Renal pelvis (tissue), 4 donors: Measurements from ENCODE around the gene IGFALS. TPM values are rescaled to one million over a fixed set of nuclear protein-coding genes. Genes with fewer than 3 reads are reported as not detected.
A peak's percentile ranks its signal among the peaks of the same experiment; 100 is the strongest.
"Not testable (repeated sequence)": the region's sequence is repeated elsewhere in the genome, so short reads cannot be mapped to it uniquely, and the experiment has no call there.

Experiments used
- DNase-seq: peaks from one replicate; pipeline ENCODE4 v3.0.0-alpha.2; 2013
- polyA plus RNA-seq, 3 donors: library from polyadenylated mRNA; unstranded; fragments of 120-200 nt; gene quantifications; one replicate each; pipeline ENCODE4 v1.2.1, GENCODE V29; 2013; ENCODE audit not compliant: insufficient read length in 3 of 3

IGFALS gene
- polyA plus RNA-seq, 3 donors = 2.4 to 4.2 (median 3.9) TPM

DNA sequence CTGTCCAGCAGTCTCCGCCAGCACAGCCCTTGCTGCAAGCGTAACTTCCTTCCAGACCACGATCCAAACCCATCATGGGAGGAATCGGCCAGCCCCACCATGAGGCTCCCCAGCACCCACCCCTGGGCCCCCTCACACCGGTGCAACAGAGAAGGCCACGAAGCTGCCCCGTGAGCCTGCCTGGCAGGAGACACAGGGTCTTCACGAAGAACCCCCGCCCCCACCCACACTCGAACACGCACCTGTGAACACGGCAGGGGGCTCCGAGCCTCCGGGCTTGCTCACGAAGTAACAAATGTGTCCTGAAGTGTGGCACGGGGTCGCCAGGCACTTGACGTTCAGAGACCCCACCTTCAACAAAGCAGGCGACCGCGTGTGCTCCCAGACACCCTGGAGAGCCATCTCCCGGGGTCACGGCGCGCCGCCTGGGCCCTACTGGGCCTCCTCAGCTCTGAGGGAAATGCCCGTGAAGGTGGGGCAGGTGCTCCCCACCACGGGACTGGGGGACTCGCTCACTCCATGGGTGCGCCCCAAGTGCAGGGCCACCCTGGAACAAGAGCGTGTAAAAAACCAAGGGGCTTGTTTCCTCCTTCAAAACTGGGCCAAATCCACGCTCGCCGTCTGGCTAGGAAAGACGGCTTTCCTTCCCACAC is 25.5 kb upstream of the IGFALS start:
- no peak for DNase-seq

- DNase-seq = no peak
Observed at GRCh38 chr16:1818204-1818872, 24.8 kb upstream of the IGFALS start.

GRCh38 chr16:1817716-1818115 is 24.2 kb upstream of the IGFALS start:
- DNase-seq = no peak

DNA sequence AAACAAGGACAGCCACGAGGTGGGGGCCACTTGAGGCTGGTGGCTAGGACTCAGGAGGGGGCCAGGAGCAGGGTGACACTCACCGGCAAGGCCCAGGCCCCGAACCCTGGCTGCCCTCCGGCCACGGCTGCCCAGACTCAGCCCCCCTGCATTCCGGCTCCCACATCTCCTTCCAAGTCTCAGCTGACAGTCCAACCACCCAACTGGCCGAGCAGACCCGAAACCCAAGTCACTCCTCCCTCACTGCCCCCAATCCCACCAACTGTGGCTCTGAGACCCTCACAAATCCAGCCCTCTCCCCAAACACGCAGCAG is 23.7 kb upstream of the IGFALS start:
- DNase-seq = no peak

GRCh38 chr16:1816396-1817275 is 23.1 kb upstream of the IGFALS start:
- DNase-seq = no peak

DNA sequence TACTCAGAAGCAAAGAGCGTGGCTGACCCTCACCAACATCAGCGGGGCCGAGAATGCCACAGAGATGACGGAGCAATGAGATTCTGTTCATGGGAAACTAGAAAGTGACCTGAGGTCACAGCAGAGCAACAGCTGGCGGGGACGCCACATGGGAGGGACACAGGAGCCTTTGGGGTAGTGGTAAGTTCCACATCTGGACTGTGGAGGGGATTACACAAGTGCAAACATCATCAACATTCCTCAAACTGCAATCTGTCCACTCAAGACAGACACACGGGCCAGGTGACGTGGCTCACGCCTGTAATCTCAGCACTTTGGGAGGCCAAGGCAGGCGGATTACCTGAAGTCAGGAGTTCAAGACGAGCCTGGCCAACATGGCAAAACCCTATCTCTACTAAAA is 22.0 kb upstream of the IGFALS start:
- DNase-seq = no peak

DNA sequence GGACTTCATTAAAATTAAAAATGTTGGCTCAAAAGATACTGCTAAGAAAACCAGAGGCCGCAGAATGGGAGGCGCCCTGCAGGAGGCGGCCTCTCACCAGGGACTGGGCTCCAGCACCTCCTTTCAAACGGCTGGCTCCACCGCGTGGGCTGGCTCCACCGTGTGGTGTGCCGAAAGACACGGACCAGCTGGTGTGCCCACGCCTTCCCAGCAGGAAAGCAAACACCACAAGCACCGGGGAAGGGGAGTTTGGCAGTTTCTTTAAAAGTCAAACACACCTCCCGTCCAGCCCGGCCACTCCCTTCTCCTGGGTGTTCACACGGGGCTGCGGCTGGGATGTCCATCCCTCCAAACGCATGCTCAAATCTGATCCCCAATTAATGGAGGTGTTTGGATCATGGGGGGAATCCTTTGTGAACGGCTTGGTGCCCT is 19.2 kb upstream of the IGFALS start:
- peak; percentile 69 for DNase-seq

DNA sequence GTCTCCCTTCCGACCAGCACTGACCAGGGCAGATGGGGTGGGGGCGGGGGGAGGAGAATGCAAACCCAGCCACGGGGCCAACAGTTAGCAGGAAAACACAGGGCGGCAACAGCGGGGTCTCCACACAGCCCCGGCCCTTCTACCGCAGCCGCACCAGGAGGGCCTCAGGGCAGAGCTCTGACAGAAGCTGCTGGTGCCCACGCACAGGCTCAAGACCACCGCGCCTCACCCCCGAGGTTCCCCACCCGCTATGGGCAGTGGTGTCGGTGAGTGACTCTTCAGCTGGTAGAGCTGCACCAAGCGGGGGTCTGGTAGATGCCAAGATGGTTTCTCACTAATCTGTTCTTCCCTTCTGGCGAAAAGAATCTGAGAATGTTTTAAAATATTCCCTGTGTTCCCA is 17.0 kb upstream of the IGFALS start:
- DNase-seq = no peak

DNA sequence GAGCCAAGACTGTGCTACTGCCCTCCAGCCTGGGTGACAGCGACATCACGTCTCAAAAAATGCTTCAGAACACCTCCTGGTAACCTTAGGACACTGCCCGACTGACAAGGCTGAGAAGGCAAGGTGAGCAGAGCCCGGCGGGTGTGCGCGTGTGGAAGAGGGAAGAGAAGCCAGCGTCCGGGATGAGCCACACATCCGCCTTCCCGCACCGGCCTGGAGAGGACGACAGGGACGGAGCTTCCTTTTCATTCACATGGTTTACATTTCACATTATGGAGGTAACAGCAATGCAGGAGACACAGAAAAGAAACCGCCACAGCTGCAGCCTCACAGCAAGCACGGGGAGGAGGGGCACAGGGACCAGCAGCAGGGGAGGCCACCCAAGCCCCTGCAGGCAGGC is 16.6 kb upstream of the IGFALS start:
- DNase-seq = no peak

- DNase-seq = no peak
Observed at GRCh38 chr16:1809281-1809801, 15.8 kb upstream of the IGFALS start.

DNA sequence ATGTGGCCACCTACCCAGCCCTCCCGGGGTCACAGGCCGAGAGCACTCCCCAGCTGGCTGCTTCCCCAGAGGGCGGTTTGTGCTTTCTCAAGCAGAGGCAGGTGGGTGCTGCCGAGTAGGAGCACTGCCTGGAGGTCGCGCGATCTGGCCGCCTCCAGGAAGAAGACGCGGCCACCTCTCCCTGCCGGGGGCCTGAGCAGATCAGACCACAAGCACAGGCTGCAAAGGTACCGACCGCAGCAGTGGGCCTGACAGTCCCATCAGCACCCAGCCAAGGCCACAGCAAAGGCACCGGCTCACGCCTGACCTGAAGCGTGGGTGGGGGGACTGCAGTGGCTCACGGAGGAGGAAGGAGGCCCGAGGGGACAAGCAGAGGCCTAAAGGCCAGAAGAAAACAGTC is 15.2 kb upstream of the IGFALS start:
- no peak for DNase-seq

DNA sequence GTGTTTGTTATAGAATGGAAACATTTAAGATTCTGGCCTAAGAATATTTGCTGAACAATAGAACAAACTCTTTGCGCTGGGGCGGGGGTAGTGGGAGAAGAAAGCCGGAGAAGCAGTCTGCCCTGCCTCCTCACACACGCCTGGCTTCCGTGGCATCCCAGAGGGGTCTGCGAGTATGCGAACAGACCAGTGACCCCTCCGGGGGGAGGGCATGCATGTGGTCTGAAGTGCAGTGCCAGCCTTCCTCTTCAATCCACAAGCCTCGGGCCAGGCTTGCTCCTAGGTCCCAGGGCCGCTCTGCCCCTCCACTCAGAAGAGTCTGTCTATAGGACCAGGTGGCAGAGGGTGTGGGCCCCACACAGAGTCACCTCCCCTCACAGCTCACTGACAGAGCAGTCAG is 14.1 kb upstream of the IGFALS start:
- no peak for DNase-seq

GRCh38 chr16:1800701-1801100 is 7.2 kb upstream of the IGFALS start:
- DNase-seq = no peak

GRCh38 chr16:1799263-1799662 is 5.8 kb upstream of the IGFALS start:
- not testable (repeated sequence) for DNase-seq

- DNase-seq = no peak
Observed at GRCh38 chr16:1794908-1795666, 1.6 kb upstream of the IGFALS start.

- no peak for DNase-seq
Observed at GRCh38 chr16:1794221-1794871, 841 bp upstream of the IGFALS start.

DNA sequence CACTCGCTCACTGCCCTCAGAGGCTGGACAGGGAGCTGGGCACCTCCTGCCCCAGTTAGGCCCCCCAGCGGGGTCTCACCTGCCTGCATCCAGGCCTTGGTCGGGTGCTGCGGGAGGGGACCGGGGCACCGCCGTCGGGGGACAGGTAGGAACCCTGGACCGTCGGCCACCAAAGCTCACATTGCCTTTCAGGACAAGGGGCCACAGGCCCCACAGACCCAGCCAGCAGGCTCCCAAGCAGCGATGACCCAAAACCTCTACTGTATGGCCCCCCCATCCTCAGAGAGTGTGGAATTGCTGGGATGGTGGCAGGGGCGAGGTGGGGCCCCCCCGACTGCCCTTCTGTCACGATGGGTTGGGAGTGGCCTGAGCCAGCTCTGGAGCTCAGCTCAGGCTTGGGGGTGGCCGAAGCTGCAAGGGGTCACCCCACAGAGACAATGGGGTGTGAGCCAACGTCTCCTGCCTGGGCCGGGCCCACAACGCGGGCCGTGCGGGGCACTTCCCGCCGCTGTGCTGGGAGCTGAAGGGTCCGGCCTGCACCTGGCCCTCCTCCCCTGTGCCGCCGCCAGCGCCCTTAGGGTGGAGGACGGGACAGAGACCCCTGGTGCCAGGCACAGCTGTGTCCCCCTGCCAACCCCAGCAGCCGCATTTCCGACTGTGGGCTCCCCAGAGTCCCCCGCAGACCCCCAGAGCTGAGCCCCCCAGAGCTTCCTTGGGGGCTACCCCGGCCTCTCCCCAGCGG is 498 bp downstream of the IGFALS start:
- DNase-seq = no peak

GRCh38 chr16:1791943-1792812 is 1.3 kb downstream of the IGFALS start:
- DNase-seq = no peak

DNA sequence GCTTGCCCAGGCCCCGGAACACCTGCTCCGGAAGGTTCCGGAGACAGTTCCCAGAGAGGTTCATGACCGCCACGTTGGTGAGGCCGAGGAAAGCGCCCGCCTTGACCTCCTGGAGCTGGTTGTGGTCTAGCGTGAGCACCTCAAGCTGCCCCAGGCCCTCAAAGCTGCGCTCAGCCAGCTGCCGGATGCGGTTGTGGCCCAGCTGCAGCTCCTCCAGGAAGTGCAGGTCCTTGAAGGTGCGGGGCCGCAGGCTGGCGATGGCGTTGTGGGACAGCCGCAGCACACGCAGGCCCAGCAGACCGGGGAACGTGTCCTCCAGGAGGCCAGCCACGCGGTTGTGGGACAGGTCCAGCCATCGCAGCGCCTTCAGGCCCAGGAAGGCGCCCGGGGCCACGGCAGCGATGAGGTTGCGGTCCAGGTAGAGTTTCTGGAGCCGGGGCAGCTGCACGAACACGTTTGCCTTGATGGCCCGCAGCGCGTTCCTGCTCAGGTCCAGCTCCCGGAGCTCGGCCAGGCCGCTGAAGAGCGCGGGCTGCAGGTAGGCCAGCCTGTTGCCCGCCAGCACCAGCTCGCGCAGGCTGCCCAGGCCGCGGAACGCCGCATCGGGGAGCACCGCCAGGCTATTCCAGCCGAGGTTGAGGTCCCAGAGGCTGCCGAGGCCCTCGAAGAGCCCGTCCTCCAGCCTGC is 2.1 kb downstream of the IGFALS start:
- no peak for DNase-seq
